ENCODE data around the gene TBX10. TPM values are rescaled to one million over a fixed set of nuclear protein-coding genes. Genes with fewer than 3 reads are reported as not detected.

The TBX10 gene
- total RNA-seq, 2 donors from 2014 or later: not detected

GRCh38 chr11:67636962-67637361 lies 2.6 kb downstream of the TBX10 start:
- Mint-ChIP-seq H3K27ac (no peak overlapping the region), H3K4me1 (ENCODE audit: low read depth) (peaks cover 6% of the 10 kb centered on the region), H3K27me3 (ENCODE audit: low read depth) (no peaks in the 10 kb centered on the region), H3K9me3 (no peaks in the 10 kb centered on the region), H3K4me3 (no peak overlapping the region), H3K36me3 (ENCODE audit: insufficient read depth in 2 of 2) (no peaks in the 10 kb centered on the region)
- no peak for DNase-seq
- ATAC-seq (replicated peaks in 1 of 2): no peak

- Mint-ChIP-seq H3K27me3 (ENCODE audit: low read depth) (no peaks in the 10 kb centered on the region), H3K9me3 (no peaks in the 10 kb centered on the region), H3K27ac (no peak overlapping the region), H3K4me3 (no peak overlapping the region), H3K4me1 (ENCODE audit: low read depth) (peaks cover 11% of the 10 kb centered on the region), H3K36me3 (ENCODE audit: insufficient read depth in 2 of 2) (no peaks in the 10 kb centered on the region)
- DNase-seq (no peak), ATAC-seq (replicated peaks in 1 of 2) (no peak)
These were observed 4.4 kb downstream of the TBX10 start for GRCh38 chr11:67635231-67635521.

GRCh38 chr11:67634366-67635230 lies 5.0 kb downstream of the TBX10 start:
- Mint-ChIP-seq H3K4me3 (no peak overlapping the region), H3K9me3 (no peaks in the 10 kb centered on the region), H3K27ac (no peak overlapping the region), H3K27me3 (ENCODE audit: low read depth) (no peaks in the 10 kb centered on the region), H3K36me3 (ENCODE audit: insufficient read depth in 2 of 2) (no peaks in the 10 kb centered on the region), H3K4me1 (ENCODE audit: low read depth) (peaks cover 11% of the 10 kb centered on the region)
- DNase-seq (no peak), ATAC-seq (replicated peaks in 1 of 2) (no peak)

GRCh38 chr11:67633758-67634365 lies 5.7 kb downstream of the TBX10 start:
- Mint-ChIP-seq H3K27ac (no peak overlapping the region), H3K36me3 (ENCODE audit: insufficient read depth in 2 of 2) (no peaks in the 10 kb centered on the region), H3K27me3 (ENCODE audit: low read depth) (no peaks in the 10 kb centered on the region), H3K4me3 (no peak overlapping the region), H3K9me3 (no peaks in the 10 kb centered on the region), H3K4me1 (ENCODE audit: low read depth) (peaks cover 14% of the 10 kb centered on the region)
- ATAC-seq (replicated peaks in 1 of 2) (no peak), DNase-seq (no peak)

GRCh38 chr11:67632982-67633755 lies 6.4 kb downstream of the TBX10 start:
- H3K4me1 Mint-ChIP-seq (ENCODE audit: low read depth): peaks cover 18% of the 10 kb centered on the region
- H3K27ac Mint-ChIP-seq: no peak overlapping the region
- ATAC-seq (replicated peaks in 1 of 2): no peak
- H3K27me3 Mint-ChIP-seq (ENCODE audit: low read depth): no peaks in the 10 kb centered on the region
- DNase-seq: no peak
- no peak overlapping the region for H3K4me3 Mint-ChIP-seq
- H3K36me3 Mint-ChIP-seq (ENCODE audit: insufficient read depth in 2 of 2): no peaks in the 10 kb centered on the region
- H3K9me3 Mint-ChIP-seq: no peaks in the 10 kb centered on the region

GRCh38 chr11:67632175-67632981 lies 7.2 kb downstream of the TBX10 start:
- ATAC-seq (replicated peaks in 1 of 2): no peak

GRCh38 chr11:67631853-67632174 lies 7.7 kb downstream of the TBX10 start:
- Mint-ChIP-seq H3K27ac (no peak overlapping the region), H3K27me3 (ENCODE audit: low read depth) (no peaks in the 10 kb centered on the region), H3K36me3 (ENCODE audit: insufficient read depth in 2 of 2) (no peaks in the 10 kb centered on the region), H3K9me3 (no peaks in the 10 kb centered on the region), H3K4me1 (ENCODE audit: low read depth) (peaks cover 14% of the 10 kb centered on the region), H3K4me3 (peak overlapping the region in 1 of 2 donors; percentile 71)
- ATAC-seq (replicated peaks in 1 of 2) (no peak), DNase-seq (no peak)

More at GRCh38 chr11:67632175-67632981, 7.2 kb downstream of the TBX10 start:
- Mint-ChIP-seq H3K27ac (no peak overlapping the region), H3K9me3 (no peaks in the 10 kb centered on the region), H3K27me3 (ENCODE audit: low read depth) (no peaks in the 10 kb centered on the region), H3K4me1 (ENCODE audit: low read depth) (peaks cover 18% of the 10 kb centered on the region), H3K36me3 (ENCODE audit: insufficient read depth in 2 of 2) (no peaks in the 10 kb centered on the region), H3K4me3 (peak overlapping the region in 1 of 2 donors; percentile 71)
- no peak for DNase-seq

GRCh38 chr11:67631411-67631810 lies 8.2 kb downstream of the TBX10 start:
- ATAC-seq (replicated peaks in 1 of 2): no peak
- Mint-ChIP-seq H3K4me3 (peak overlapping the region in 1 of 2 donors; percentile 88), H3K4me1 (ENCODE audit: low read depth) (peaks cover 12% of the 10 kb centered on the region), H3K27me3 (ENCODE audit: low read depth) (no peaks in the 10 kb centered on the region), H3K36me3 (ENCODE audit: insufficient read depth in 2 of 2) (no peaks in the 10 kb centered on the region), H3K9me3 (no peaks in the 10 kb centered on the region), H3K27ac (no peak overlapping the region)
- no peak for DNase-seq

GRCh38 chr11:67630943-67631331 lies 8.6 kb downstream of the TBX10 start:
- no peak for ATAC-seq (replicated peaks in 1 of 2)

GRCh38 chr11:67630228-67630942 lies 9.2 kb downstream of the TBX10 start:
- H3K27me3 Mint-ChIP-seq (ENCODE audit: low read depth): no peaks in the 10 kb centered on the region
- peaks cover 12% of the 10 kb centered on the region for H3K4me1 Mint-ChIP-seq (ENCODE audit: low read depth)
- H3K27ac Mint-ChIP-seq: peak overlapping the region; percentile 42
- ATAC-seq (replicated peaks in 1 of 2) (peak; percentile 77 to 80), DNase-seq (peak; percentile 99)
- H3K36me3 Mint-ChIP-seq (ENCODE audit: insufficient read depth in 2 of 2): no peaks in the 10 kb centered on the region
- no peaks in the 10 kb centered on the region for H3K9me3 Mint-ChIP-seq
- H3K4me3 Mint-ChIP-seq: peak overlapping the region; percentile 88 to 89

More at GRCh38 chr11:67630943-67631331, 8.6 kb downstream of the TBX10 start:
- Mint-ChIP-seq H3K4me1 (ENCODE audit: low read depth) (peaks cover 12% of the 10 kb centered on the region), H3K27me3 (ENCODE audit: low read depth) (no peaks in the 10 kb centered on the region), H3K9me3 (no peaks in the 10 kb centered on the region), H3K27ac (peak overlapping the region; percentile 42), H3K36me3 (ENCODE audit: insufficient read depth in 2 of 2) (no peaks in the 10 kb centered on the region), H3K4me3 (peak overlapping the region; percentile 88 to 89)
- no peak for DNase-seq

GRCh38 chr11:67629386-67630227 lies 10.0 kb downstream of the TBX10 start, which contains the start of gene NUDT8:
TSS of gene NUDT8 (minus strand) at chr11:67629937. CDS start at chr11:67629911, 26 bp downstream.
- Mint-ChIP-seq H3K9me3 (no peaks in the 10 kb centered on the region), H3K27me3 (ENCODE audit: low read depth) (no peaks in the 10 kb centered on the region), H3K4me3 (peak within 1 kb of the TSS; percentile 88 to 89), H3K27ac (peak within 1 kb of the TSS; percentile 68), H3K36me3 (ENCODE audit: insufficient read depth in 2 of 2) (no peaks in the 10 kb centered on the region), H3K4me1 (ENCODE audit: low read depth) (peaks cover 12% of the 10 kb centered on the region)
- peak; percentile 91 to 94 for DNase-seq
- peak; percentile 68 to 74 for ATAC-seq (replicated peaks in 1 of 2)
